Tibial nerve (tissue), 4 donors: Measurements from ENCODE around the gene SLC7A5. TPM values are rescaled to one million over a fixed set of nuclear protein-coding genes. Genes with fewer than 3 reads are reported as not detected.
"Not testable (repeated sequence)": the region's sequence is repeated elsewhere in the genome, so short reads cannot be mapped to it uniquely, and the experiment has no call there.

Source experiments
- DNase-seq, 2 donors: peaks; one replicate each; pipeline ENCODE4 v3.0.0-alpha.2; 2019; ENCODE audit warnings: low spot score in 2 of 2
- H3K27ac ChIP-seq, 4 donors: fragments of 200-600 bp; sonication (generic) in 3 of 4; one replicate each; pipeline ENCODE4 v1.5.1; 2017 to 2019; ENCODE audit warnings: mild to moderate bottlenecking in 1 of 4
- H3K27me3 ChIP-seq, 2 donors: fragments of 200-600 bp; sonication (generic) in 1 of 2; one replicate each; pipeline versions ENCODE4 v1.5.1 to v1.6.0; 2017 to 2019
- H3K36me3 ChIP-seq, 3 donors: fragments of 200-600 bp; sonication (generic); one replicate each; pipeline ENCODE4 v1.5.1; 2018 to 2019
- H3K4me1 ChIP-seq, 4 donors: fragments of 200-600 bp; sonication (generic) in 3 of 4; one replicate each; pipeline ENCODE4 v1.5.1; 2017 to 2019
- H3K4me3 ChIP-seq, 4 donors: fragments of 200-600 bp; sonication (generic) in 3 of 4; one replicate each; pipeline ENCODE4 v1.5.1; 2017 to 2019; ENCODE audit warnings: mild to moderate bottlenecking in 1 of 4, moderate library complexity in 1 of 4
- H3K9me3 ChIP-seq, 4 donors: fragments of 200-600 bp; sonication (generic) in 3 of 4; one replicate each; pipeline ENCODE4 v1.5.1; 2017 to 2019
- CTCF ChIP-seq, 5 experiments: fragments of 200-600 bp in 3 of 5; fragments of 450-650 bp in 2 of 5; sonication (generic) in 3 of 5; IDR thresholded peaks; one replicate each; pipeline ENCODE4 v1.5.1; 2016 to 2019; ENCODE audit warnings: antibody characterized with exemption in 5 of 5, mild to moderate bottlenecking in 3 of 5, moderate library complexity in 2 of 5
- EP300 ChIP-seq, 2 donors: sonication (generic); formaldehyde crosslinking; IDR thresholded peaks; one replicate each; pipeline ENCODE4 v1.6.1; 2017; ENCODE audit warnings: antibody characterized with exemption in 2 of 2, mild to moderate bottlenecking in 1 of 2
- POLR2A ChIP-seq, 2 donors: fragments of 450-650 bp; IDR thresholded peaks; one replicate each; pipeline ENCODE4 v1.6.1; 2017; ENCODE audit warnings: antibody characterized with exemption in 2 of 2, mild to moderate bottlenecking in 2 of 2, moderate library complexity in 2 of 2
- WGBS, 2 donors: methylation state at CpG; one replicate each; pipeline ENCODE4 v1.1.5; 2018; 5-methylcytosine and 5-hydroxymethylcytosine counted together
- total RNA-seq, 4 donors: library from RNA; depleted of rRNA; stranded (reverse); fragments of >200 nt; gene quantifications; one replicate each; pipeline ENCODE4 v1.1.0, GENCODE V29; 2016

The SLC7A5 gene
- total RNA-seq, 4 donors from 2014 or later, result 5.5 to 6.6 (median 6.0) TPM

GRCh38 chr16:87864331-87864989 lies 4.8 kb downstream of the SLC7A5 start:
- no peaks in the 10 kb centered on the region for H3K9me3 ChIP-seq
- H3K36me3 ChIP-seq, result no peaks in the 10 kb centered on the region
- no peaks in the 10 kb centered on the region for H3K27me3 ChIP-seq
- no peak overlapping the region for H3K27ac ChIP-seq
- 85 to 88% methylated on average over 14 to 15 of the region's 15 CpGs for WGBS, 2 donors
- TF ChIP-seq EP300 (IDR thresholded peaks at IDR 0.05) (no peak), CTCF (IDR thresholded peaks at IDR 0.05) (no peak), POLR2A (IDR thresholded peaks at IDR 0.05) (no peak)
- no peak overlapping the region for H3K4me3 ChIP-seq
- H3K4me1 ChIP-seq, result peaks cover 0 to 24% (median 5%) of the 10 kb centered on the region in 4 donors
- no peak for DNase-seq

GRCh38 chr16:87863327-87863635 lies 6.0 kb downstream of the SLC7A5 start:
- H3K4me1 ChIP-seq, result peaks cover 0 to 18% (median 2%) of the 10 kb centered on the region in 4 donors
- 87 to 99% methylated on average over 9 of the region's 9 CpGs for WGBS, 2 donors
- H3K9me3 ChIP-seq, H3K36me3 ChIP-seq, H3K4me3 ChIP-seq, DNase-seq, H3K27ac ChIP-seq, H3K27me3 ChIP-seq: not testable (repeated sequence)

GRCh38 chr16:87862597-87863326 lies 6.5 kb downstream of the SLC7A5 start:
- not testable (repeated sequence) for H3K27ac ChIP-seq, H3K9me3 ChIP-seq, H3K27me3 ChIP-seq, H3K4me3 ChIP-seq, H3K36me3 ChIP-seq, DNase-seq
- WGBS, 2 donors, result 86 to 89% methylated on average over 14 to 17 of the region's 26 CpGs
- peaks cover 0 to 15% (median 0%) of the 10 kb centered on the region in 4 donors for H3K4me1 ChIP-seq

DNA sequence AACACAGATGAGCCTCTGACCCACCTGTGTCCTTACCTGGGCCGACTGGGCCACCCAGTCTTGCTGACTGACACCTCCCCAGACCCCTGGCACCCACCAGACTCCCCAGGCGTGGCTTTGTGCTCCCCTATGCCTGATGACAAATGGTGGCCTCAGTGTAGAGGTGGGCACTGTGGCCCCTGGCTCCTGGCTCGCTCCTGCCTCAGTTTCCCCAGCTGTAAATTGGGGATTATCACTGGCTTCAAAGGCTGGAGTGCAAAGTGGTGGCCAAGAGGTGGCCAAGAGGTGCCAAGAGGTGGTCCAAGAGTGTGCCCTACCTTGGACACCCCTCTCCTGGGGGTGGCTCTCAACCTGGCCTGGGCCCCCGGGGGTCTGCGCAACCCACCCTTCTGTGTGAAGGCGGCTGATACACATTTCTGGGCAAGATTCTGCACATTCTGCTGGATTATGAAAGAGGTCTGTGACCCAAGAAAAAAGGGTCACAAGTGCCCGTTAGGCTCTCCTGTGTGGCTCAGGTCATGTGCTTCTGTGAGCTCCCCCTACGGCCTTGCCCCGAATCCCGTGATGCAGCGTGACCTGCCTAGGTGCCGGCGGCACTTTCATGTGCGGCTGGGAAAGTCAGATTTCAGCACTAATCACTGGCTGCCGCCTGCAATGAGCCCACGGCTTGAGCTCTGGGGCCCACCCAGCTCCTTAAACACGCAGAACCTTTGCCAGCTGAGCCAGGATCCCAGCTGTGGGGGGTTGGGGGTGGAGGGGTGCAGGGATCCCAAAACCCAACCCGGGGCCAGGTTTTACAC lies 7.8 kb downstream of the SLC7A5 start:
- WGBS, 2 donors, result 82 to 84% methylated on average over 18 of the region's 18 CpGs

GRCh38 chr16:87860553-87861299 lies 8.6 kb downstream of the SLC7A5 start:
- Histone ChIP-seq H3K36me3 (no peaks in the 10 kb centered on the region), H3K4me3 (no peak overlapping the region), H3K9me3 (no peaks in the 10 kb centered on the region), H3K27ac (peak overlapping the region in 1 of 4 donors; percentile 67), H3K27me3 (no peaks in the 10 kb centered on the region), H3K4me1 (peaks cover 0 to 30% (median 6%) of the 10 kb centered on the region in 4 donors)
- 57 to 64% methylated on average over 26 of the region's 26 CpGs for WGBS, 2 donors
- TF ChIP-seq POLR2A (IDR thresholded peaks at IDR 0.05) (no peak), CTCF (IDR thresholded peaks at IDR 0.05) (no peak), EP300 (IDR thresholded peaks at IDR 0.05) (no peak)
- DNase-seq, result no peak

More for the DNA sequence above, 7.8 kb downstream of the SLC7A5 start:
- Histone ChIP-seq H3K27ac (peak overlapping the region in 1 of 4 donors; percentile 67), H3K4me1 (peaks cover 0 to 22% (median 2%) of the 10 kb centered on the region in 4 donors)
- not testable (repeated sequence) for H3K36me3 ChIP-seq, H3K9me3 ChIP-seq, DNase-seq, H3K27me3 ChIP-seq, H3K4me3 ChIP-seq

- peaks cover 0 to 54% (median 16%) of the 10 kb centered on the region in 4 donors for H3K4me1 ChIP-seq
- 72 to 81% methylated on average over 19 to 26 of the region's 27 CpGs for WGBS, 2 donors
These were observed 10.9 kb downstream of the SLC7A5 start for GRCh38 chr16:87858151-87858993.

More at GRCh38 chr16:87858151-87858993, 10.9 kb downstream of the SLC7A5 start:
- peak overlapping the region in 1 of 4 donors; percentile 52 for H3K27ac ChIP-seq
- not testable (repeated sequence) for H3K36me3 ChIP-seq, DNase-seq, H3K27me3 ChIP-seq, H3K9me3 ChIP-seq, H3K4me3 ChIP-seq
